HG03196 (cell line): ENCODE data around the gene BCKDHA.
"Not testable (repeated sequence)": the region's sequence is repeated elsewhere in the genome, so short reads cannot be mapped to it uniquely, and the experiment has no call there.

Source experiments
- ATAC-seq: cut with Tn5 transposase; IDR thresholded peaks from one replicate; pipeline ENCODE4 v1.9.1; 2021; ENCODE audit not compliant: unreplicated experiment

The BCKDHA gene

GRCh38 chr19:41366089-41366488 is 31.5 kb upstream of the BCKDHA start:
- no peak for ATAC-seq

DNA sequence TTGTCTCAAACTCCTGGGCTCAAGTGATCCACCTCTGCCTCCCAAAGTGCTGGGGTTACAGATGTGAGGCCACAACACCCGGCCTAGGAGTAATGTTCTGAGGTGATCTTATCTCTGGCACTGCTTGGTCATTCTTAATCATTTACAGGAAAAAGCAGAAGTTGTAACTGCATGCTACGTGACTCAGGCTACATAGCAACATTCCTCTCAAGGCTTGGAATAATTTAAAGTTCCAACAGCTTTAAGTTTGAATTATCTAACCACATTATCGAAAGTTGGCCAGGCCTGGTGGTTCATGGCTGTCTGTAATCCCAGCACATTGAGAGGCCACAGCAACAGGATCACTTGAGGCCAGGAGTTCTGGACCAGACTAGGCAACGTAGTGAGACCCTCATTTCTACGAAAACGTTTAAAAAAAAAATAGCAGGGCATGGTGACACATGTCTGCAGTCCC is 29.7 kb upstream of the BCKDHA start:
- no peak for ATAC-seq

GRCh38 chr19:41369769-41370168 is 27.8 kb upstream of the BCKDHA start:
- ATAC-seq, result no peak

GRCh38 chr19:41371119-41371518 is 26.5 kb upstream of the BCKDHA start:
- not testable (repeated sequence) for ATAC-seq

GRCh38 chr19:41371541-41371940 is 26.1 kb upstream of the BCKDHA start:
- ATAC-seq, result no peak

- ATAC-seq, result no peak
These were observed 25.1 kb upstream of the BCKDHA start for GRCh38 chr19:41372501-41372900.

DNA sequence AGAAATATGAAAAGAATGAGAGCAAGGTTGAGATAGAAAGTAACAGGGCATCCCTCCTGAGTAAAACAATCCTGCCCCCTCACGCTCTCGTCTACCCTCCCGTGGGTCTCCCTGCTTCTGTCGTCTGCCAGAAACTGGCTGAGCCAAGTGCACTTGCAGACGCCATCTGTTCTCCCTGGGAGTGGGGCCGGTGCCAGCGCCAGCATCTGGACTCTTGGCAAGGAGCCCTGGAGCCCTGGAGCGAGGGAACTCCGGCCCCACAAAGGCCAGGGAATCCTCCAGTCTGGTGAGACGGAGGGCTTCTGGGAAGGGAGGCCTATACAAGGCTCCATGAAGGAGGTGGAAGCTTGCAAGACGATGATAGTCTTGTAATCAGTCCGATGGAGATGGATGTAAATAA is 23.6 kb upstream of the BCKDHA start:
- ATAC-seq, result no peak

- no peak for ATAC-seq
These were observed 21.2 kb upstream of the BCKDHA start, which contains the start of gene TMEM91 for GRCh38 chr19:41376241-41376997. Gene TMEM91, plus strand, starts transcription at chr19:41376533. Its CDS starts 1,777 bp downstream, at chr19:41378310.

DNA sequence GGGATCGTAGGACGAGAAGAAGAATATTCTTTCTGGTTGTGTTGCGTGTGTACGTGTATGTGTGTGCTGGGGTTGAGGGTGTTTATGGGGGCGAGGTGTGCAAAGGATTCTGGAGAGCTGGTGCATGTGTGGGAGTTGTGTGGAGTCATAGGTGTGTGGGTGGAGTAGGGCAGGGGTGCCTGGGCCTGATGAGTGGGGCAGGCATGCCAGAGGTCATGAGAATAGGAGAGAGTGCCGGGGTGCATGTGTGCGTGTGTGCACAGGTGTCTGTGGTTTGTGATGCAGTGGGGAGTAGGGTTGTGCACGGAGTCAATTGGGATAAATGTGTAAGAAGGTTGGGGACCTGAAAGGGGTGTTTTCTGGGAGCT is 20.6 kb upstream of the BCKDHA start:
- no peak for ATAC-seq

- peak; percentile 50 for ATAC-seq
These were observed 19.5 kb upstream of the BCKDHA start for GRCh38 chr19:41377977-41378709.

GRCh38 chr19:41381536-41381935 is 16.1 kb upstream of the BCKDHA start:
- ATAC-seq, result not testable (repeated sequence)

- no peak for ATAC-seq
These were observed 13.3 kb upstream of the BCKDHA start for GRCh38 chr19:41384351-41384750.

GRCh38 chr19:41386442-41386841 is 11.2 kb upstream of the BCKDHA start:
- ATAC-seq, result no peak

DNA sequence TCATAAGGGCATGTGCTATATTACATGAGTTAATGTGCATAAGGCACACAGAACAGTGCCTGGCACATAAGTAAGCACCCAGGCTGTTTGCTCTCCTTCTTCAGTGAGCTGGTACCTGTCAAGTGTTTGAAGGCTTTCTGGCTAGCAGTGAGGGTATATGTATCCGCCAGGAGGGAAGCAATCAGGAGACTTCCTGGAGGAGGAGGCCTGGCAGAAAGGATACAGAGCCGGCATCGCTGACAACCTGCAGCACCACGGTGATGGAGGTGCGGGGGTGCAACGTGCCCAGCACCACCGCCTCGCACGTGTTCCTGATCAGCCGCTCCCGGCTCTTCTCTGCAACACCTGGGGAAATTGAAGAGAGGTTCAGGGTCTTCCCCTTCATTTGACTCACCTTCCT is 6.0 kb upstream of the BCKDHA start:
- ATAC-seq, result no peak

- no peak for ATAC-seq
These were observed 4.8 kb upstream of the BCKDHA start for GRCh38 chr19:41392775-41393174.

- ATAC-seq, result no peak
These were observed 2.3 kb upstream of the BCKDHA start for GRCh38 chr19:41395355-41395754.

DNA sequence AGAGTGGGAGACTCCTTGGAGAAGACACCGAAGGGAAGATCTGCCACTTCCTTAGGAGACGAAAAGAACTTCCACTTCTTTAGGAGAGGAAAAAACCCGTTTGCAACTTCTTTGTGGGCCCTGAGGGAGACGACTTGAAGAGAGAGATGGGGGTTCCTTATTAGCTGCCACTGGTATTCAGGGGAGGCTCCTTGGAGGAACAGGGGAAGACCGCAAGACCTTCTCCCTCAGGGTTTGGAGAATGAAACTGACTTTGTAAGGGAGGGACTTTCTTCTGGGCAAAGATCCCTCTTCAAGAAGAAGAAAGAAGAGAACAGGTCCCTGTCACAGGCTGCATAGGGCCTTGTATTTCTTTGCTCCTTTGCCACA is 416 bp downstream of the BCKDHA start:
- ATAC-seq, result no peak

DNA sequence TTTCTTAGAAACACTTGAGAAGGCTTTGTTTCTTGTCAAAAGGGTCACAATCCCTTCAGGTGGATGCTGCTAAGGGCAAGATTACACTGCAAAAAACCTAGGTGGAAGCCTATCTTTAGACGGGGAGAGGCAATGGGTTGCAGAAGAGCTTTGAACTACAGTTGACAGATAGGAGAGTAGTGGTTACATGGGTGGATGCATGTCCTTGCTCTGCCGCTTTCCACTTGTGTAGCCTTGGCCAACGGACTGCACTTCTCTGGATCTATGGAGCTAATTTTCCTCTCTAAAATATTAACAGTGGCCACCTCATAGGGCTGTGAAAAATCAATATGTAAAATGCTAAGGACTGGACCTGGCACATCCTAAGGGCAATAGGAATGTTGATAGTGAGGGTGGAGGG is 980 bp downstream of the BCKDHA start:
- ATAC-seq, result no peak

- no peak for ATAC-seq
These were observed 1.5 kb downstream of the BCKDHA start for GRCh38 chr19:41399091-41399490.

DNA sequence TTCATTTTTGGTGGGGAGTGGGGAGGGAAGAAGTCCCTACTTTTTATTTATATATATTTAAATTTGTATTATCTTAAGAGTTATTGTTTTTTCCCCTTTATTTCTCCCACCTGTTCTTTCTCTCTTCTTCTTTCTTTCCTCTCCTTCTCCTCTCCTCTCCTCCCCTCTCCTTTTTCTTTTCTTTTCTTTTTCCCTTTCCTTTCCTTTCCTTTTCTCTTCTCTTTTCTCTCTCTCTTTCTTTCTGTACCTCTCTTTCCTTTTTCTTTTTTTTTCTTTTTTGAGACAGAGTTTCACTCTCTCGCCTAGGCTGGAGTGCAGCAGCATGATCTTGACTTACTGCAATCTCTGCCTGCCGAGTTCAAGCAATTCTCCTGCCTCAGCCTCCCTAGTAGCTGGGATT is 1.9 kb downstream of the BCKDHA start:
- ATAC-seq, result no peak

GRCh38 chr19:41401483-41401882 is 3.9 kb downstream of the BCKDHA start:
- ATAC-seq, result no peak

DNA sequence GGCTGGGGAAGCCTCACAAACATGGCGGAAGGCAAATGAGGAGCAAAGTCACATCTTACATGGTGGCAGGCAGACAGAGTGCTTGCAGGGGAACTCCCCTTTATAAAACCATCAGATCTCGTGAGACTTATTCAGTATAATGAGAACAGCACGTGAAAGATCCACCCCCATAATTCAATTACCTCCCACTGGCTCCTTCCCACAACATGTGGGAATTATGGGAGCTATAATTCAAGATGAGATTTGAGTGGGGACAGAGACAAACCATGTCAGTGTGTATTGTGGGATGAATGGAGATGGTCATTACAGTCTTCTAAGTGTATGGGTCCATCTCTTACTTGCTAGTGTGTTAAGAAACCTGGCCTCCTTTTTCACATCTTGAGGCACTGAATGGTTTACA is 4.4 kb downstream of the BCKDHA start:
- ATAC-seq, result no peak
